EH (cell line): ENCODE measurements around the gene RPP25L.
"Not testable (repeated sequence)": the region's sequence is repeated elsewhere in the genome, so short reads cannot be mapped to it uniquely, and the experiment has no call there.

Experiments
- DNase-seq: peaks from one replicate; pipeline ENCODE4 v3.0.0-alpha.2; 2015; ENCODE audit warnings: low read depth

Gene RPP25L, protein sequence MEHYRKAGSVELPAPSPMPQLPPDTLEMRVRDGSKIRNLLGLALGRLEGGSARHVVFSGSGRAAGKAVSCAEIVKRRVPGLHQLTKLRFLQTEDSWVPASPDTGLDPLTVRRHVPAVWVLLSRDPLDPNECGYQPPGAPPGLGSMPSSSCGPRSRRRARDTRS

GRCh38 chr9:34611811-34612787 lies at the start of gene RPP25L:
TSS of gene RPP25L (minus strand) at chr9:34612097. CDS start at chr9:34611296, 801 bp downstream.
- peak; percentile 88 for DNase-seq

GRCh38 chr9:34659592-34660253 lies 47.8 kb upstream of the RPP25L start:
- no peak for DNase-seq

DNA sequence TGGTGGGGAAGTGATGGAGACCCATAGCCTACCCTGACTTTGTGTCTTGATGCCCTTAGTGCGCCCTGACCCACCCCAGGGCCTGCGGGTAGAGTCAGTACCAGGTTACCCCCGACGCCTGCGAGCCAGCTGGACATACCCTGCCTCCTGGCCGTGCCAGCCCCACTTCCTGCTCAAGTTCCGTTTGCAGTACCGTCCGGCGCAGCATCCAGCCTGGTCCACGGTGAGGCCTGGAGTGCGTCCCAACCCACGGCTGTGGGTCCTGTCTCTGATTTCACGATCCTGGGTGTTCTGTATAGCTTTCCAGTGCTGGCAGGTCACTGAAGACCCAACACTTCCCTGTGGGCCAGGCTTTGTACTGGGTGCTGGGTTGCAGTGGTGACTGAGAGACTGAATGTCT lies 46.6 kb upstream of the RPP25L start:
- no peak for DNase-seq

DNA sequence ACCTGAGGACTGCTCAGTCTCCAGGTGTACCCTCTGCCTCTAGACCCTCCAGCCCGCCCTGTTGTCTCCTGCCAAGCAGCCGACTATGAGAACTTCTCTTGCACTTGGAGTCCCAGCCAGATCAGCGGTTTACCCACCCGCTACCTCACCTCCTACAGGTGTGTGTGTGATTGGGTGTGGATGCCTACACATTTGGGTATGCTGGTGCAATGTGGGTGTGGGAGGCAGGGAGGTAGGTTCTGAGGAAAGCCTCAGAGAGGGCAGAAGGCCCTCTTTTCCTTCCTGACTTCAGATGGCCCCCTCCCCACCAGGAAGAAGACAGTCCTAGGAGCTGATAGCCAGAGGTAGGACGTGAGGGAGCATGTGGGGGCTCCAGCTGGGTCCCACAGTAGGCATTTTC lies 45.1 kb upstream of the RPP25L start:
- no peak for DNase-seq

GRCh38 chr9:34655394-34655793 lies 43.5 kb upstream of the RPP25L start:
- DNase-seq, result no peak

- DNase-seq, result peak; percentile 84
Measured at GRCh38 chr9:34654323-34655051, 42.6 kb upstream of the RPP25L start.

GRCh38 chr9:34653151-34654072 lies 41.5 kb upstream of the RPP25L start:
- DNase-seq, result peak; percentile 74

DNA sequence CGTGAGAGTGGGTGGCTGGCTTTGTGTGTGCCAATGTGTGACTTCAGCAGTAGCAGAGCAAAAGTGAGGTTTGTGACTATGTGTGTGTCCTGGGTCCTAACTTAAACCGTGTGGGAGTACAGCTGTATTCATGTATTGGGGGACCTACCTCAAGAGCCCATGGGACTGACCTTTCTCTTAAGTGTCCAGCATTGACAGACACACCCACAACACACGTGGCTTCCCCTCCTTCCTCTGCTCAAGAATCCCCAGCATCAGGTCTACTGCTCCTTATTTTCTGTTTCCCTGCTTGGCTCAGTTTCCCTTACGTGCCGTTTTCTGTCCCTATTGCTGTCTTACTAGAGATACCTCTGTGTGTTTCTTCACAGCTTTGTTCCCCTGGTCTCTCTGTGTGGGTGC lies 40.7 kb upstream of the RPP25L start:
- DNase-seq, result peak; percentile 31

- DNase-seq, result peak; percentile 93
Measured at GRCh38 chr9:34651876-34652601, 40.1 kb upstream of the RPP25L start, which contains the start of gene IL11RA. TSS of gene IL11RA (plus strand) at chr9:34652185. CDS start at chr9:34655218, 3,033 bp downstream.

DNA sequence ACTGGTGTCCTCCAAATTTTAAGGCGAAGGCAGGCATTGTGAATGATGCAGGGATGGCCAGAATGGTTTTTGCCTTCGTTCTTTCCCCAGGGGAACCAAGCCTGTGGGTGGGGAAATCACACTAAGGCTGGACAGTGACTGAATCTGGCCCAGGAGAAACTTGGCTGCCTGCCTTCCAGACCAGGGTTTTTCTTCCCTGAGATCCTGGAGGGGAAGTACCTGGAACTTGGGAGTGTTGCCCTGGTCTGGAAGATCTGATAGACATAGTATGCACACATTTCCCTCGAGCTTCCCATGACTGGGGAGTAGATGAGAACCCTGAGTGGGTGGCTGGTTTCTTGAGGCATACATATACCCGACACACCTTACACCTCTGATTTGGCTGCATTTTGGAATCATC lies 39.4 kb upstream of the RPP25L start:
- peak; percentile 39 for DNase-seq

GRCh38 chr9:34650816-34651215 lies 38.9 kb upstream of the RPP25L start:
- DNase-seq, result no peak

DNA sequence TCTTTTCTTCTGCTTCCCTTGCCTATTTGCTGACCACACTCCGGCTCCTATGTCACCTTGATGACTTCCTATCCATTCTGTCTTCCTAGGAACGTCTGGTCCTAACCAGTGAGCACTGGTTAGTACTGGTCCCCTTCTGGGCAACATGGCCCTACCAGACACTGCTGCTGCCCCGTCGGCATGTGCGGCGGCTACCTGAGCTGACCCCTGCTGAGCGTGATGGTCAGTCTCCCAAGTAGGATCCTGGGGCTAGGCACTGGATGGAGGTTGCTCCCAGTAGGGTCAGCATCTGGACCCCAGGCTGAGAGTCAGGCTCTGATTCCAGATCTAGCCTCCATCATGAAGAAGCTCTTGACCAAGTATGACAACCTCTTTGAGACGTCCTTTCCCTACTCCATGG lies 36.8 kb upstream of the RPP25L start:
- DNase-seq, result no peak

DNA sequence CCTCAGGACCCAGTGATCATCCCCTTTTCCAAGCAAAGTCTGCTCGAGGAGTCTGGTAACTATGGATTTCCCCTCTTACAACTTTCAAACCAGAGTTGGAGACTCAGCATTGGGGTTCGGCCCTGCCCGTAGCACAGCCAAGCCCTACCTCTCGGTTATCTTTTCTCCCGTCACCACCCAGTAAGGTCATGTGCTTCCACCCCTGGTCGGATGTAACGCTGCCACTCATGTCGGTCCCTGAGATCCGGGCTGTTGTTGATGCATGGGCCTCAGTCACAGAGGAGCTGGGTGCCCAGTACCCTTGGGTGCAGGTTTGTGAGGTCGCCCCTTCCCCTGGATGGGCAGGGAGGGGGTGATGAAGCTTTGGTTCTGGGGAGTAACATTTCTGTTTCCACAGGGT lies 35.8 kb upstream of the RPP25L start:
- no peak for DNase-seq

DNA sequence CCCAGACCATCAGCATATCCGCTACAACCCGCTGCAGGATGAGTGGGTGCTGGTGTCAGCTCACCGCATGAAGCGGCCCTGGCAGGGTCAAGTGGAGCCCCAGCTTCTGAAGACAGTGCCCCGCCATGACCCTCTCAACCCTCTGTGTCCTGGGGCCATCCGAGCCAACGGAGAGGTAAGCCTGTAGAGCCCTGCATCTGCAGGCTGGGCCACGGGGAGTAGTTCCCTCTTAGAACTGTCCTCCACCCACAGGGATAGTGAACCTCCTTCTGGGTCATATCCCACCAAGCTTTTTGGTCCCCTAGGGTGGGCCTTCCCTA lies 35.1 kb upstream of the RPP25L start:
- DNase-seq, result no peak

DNA sequence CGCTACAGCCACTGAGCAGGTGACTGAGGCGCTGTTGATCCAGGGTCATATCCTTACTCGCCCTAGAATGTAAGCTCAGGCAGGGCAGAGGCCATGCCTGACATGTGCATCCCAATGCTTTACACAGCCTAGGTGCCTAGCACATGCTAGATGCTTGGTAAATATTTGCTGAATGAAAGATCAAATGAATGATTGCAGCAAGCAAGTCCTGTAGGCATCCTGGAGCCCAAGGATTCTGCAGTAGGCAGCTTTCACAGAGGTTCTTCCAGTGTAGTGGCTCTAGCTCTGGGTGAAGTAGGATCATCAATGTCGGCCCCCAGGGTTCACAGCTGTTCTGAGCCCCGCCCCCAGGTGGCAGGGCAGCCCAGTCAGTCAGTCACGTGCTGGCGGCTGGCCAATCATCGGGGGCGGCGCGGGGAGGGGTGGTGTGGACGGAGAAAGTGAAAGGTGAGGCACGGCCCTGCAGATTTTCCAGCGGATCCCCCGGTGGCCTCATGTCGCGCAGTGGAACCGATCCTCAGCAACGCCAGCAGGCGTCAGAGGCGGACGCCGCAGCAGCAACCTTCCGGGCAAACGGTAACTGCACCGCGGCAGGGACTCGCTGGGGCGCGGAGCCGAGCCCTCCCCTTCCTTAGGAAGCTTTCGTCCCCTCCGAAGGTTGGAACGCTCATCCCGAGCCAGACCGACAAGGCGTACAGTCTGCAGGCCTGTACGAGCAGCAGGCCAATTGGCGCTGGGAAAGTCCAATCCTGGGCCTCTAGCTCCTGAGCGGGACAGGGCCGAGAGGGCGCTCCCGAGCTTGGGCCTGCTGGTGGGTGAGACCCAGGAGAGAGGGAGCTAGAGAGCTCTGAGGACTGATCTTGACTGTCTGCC lies 34.5 kb upstream of the RPP25L start, which contains the start of gene GALT:
TSS of gene GALT (plus strand) at position 465 of the 873 bp plus-strand sequence. CDS start at position 495, 30 bp downstream.
- DNase-seq, result peak; percentile 86

- DNase-seq, result no peak
Measured at GRCh38 chr9:34644766-34645314, 32.9 kb upstream of the RPP25L start.

- peak; percentile 35 for DNase-seq
Measured at GRCh38 chr9:34642679-34643078, 30.8 kb upstream of the RPP25L start.

DNA sequence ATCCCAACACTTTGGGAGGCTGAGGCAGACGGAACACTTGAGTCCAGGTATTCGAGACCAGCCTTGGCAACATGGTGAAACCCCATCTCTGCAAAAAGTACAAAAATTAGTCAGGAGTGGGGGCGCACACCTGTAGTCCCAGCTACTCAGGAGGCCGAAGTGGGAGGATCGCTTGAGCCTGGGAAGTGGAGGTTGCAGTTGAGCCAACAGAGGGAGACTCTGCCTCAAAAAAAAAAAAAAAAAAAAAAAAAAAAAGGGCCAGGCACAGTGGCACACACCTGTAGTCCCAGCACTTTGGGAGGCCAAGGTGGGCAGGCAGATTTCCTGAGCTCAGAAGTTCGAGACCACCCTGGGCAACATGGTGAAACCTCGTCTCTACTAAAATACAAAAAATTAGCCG lies 27.4 kb upstream of the RPP25L start:
- DNase-seq, result not testable (repeated sequence)

GRCh38 chr9:34638138-34638445 lies 26.2 kb upstream of the RPP25L start:
- no peak for DNase-seq
